Ascending aorta (tissue), 2 donors: ENCODE measurements around the gene CDK14. TPM values are rescaled to one million over a fixed set of nuclear protein-coding genes. Genes with fewer than 3 reads are reported as not detected.

Source experiments
- DNase-seq, 2 donors: peaks; one replicate each; pipeline ENCODE4 v3.0.0-alpha.2; 2019; ENCODE audit warnings: low spot score in 2 of 2
- H3K27ac ChIP-seq, 2 donors: fragments of 200-600 bp; sonication (generic); one replicate each; pipeline ENCODE4 v1.5.1; 2016 to 2017; ENCODE audit warnings: mild to moderate bottlenecking in 1 of 2
- H3K27me3 ChIP-seq: fragments of 200-600 bp; sonication (generic); one replicate; pipeline ENCODE4 v1.5.1; 2017
- H3K36me3 ChIP-seq, 2 donors: fragments of 200-600 bp; sonication (generic); one replicate each; pipeline ENCODE4 v1.5.1; 2016
- H3K4me1 ChIP-seq, 2 donors: fragments of 200-600 bp; sonication (generic); one replicate each; pipeline ENCODE4 v1.5.1; 2016 to 2017; ENCODE audit warnings: mild to moderate bottlenecking in 1 of 2
- H3K4me3 ChIP-seq, 2 donors: fragments of 200-600 bp; sonication (generic); one replicate each; pipeline ENCODE4 v1.5.1; 2016 to 2017; ENCODE audit warnings: mild to moderate bottlenecking in 1 of 2
- H3K9me3 ChIP-seq, 2 donors: fragments of 200-600 bp; sonication (generic); one replicate each; pipeline ENCODE4 v1.5.1; 2016
- CTCF ChIP-seq, 3 experiments: fragments of 200-600 bp in 2 of 3; fragments of 450-650 bp in 1 of 3; sonication (generic) in 2 of 3; IDR thresholded peaks; one replicate each; pipeline ENCODE4 v1.5.1; 2016 to 2019; ENCODE audit warnings: antibody characterized with exemption in 3 of 3, mild to moderate bottlenecking in 1 of 3, moderate library complexity in 1 of 3
- intact Hi-C: fragments of 100-400 bp; cut with DNase I; formaldehyde crosslinking; loops from one replicate; pipeline ENCODE4 v1.15.1; 2023
- total RNA-seq: library from RNA; depleted of rRNA; stranded (reverse); fragments of >200 nt; gene quantifications from one replicate; pipeline ENCODE4 v1.1.0, GENCODE V29; 2016

The CDK14 gene
- total RNA-seq, 1 donor from 2014 or later, result 5.1 TPM

- Histone ChIP-seq H3K27me3 (no peaks in the 10 kb centered on the region), H3K9me3 (no peaks in the 10 kb centered on the region), H3K36me3 (no peaks in the 10 kb centered on the region), H3K4me3 (no peak overlapping the region), H3K27ac (no peak overlapping the region), H3K4me1 (peaks cover 0 to 3% of the 10 kb centered on the region in 2 donors)
- intact Hi-C loops, result no loop called here
- no peak for DNase-seq
- TF ChIP-seq CTCF (IDR thresholded peaks at IDR 0.05), result no peak
Measured at GRCh38 chr7:90846192-90846591, 250.1 kb downstream of the CDK14 start.

- Histone ChIP-seq H3K4me3 (no peak overlapping the region), H3K36me3 (no peaks in the 10 kb centered on the region), H3K4me1 (no peaks in the 10 kb centered on the region), H3K9me3 (no peaks in the 10 kb centered on the region), H3K27ac (no peak overlapping the region), H3K27me3 (no peaks in the 10 kb centered on the region)
- intact Hi-C loops, result no loop called here
- DNase-seq, result no peak
- TF ChIP-seq CTCF (IDR thresholded peaks at IDR 0.05), result no peak
Measured at GRCh38 chr7:90850066-90850465, 253.9 kb downstream of the CDK14 start.

GRCh38 chr7:90850471-90850870 is 254.3 kb downstream of the CDK14 start:
- no peak for DNase-seq
- no peak overlapping the region for H3K4me3 ChIP-seq
- no peaks in the 10 kb centered on the region for H3K4me1 ChIP-seq
- H3K9me3 ChIP-seq, result no peaks in the 10 kb centered on the region
- H3K27ac ChIP-seq, result no peak overlapping the region
- no peaks in the 10 kb centered on the region for H3K27me3 ChIP-seq
- H3K36me3 ChIP-seq, result no peaks in the 10 kb centered on the region
- no peak for TF ChIP-seq CTCF (IDR thresholded peaks at IDR 0.05)
- intact Hi-C loops, result no loop called here

GRCh38 chr7:90853205-90853604 is 257.1 kb downstream of the CDK14 start:
- Histone ChIP-seq H3K36me3 (no peaks in the 10 kb centered on the region), H3K27me3 (no peaks in the 10 kb centered on the region), H3K27ac (no peak overlapping the region), H3K4me1 (no peaks in the 10 kb centered on the region), H3K4me3 (no peak overlapping the region), H3K9me3 (no peaks in the 10 kb centered on the region)
- no peak for TF ChIP-seq CTCF (IDR thresholded peaks at IDR 0.05)
- intact Hi-C loops, result no loop called here
- no peak for DNase-seq

- no peaks in the 10 kb centered on the region for H3K4me1 ChIP-seq
- no peak overlapping the region for H3K27ac ChIP-seq
- no peak for TF ChIP-seq CTCF (IDR thresholded peaks at IDR 0.05)
- no peak for DNase-seq
- intact Hi-C loops, result no loop called here
- H3K4me3 ChIP-seq, result no peak overlapping the region
- H3K36me3 ChIP-seq, result no peaks in the 10 kb centered on the region
- no peaks in the 10 kb centered on the region for H3K27me3 ChIP-seq
- no peaks in the 10 kb centered on the region for H3K9me3 ChIP-seq
Measured at GRCh38 chr7:90856351-90857070, 260.4 kb downstream of the CDK14 start.

- Histone ChIP-seq H3K27me3 (no peaks in the 10 kb centered on the region), H3K9me3 (no peaks in the 10 kb centered on the region), H3K27ac (no peak overlapping the region), H3K4me1 (no peaks in the 10 kb centered on the region), H3K36me3 (no peaks in the 10 kb centered on the region), H3K4me3 (no peak overlapping the region)
- intact Hi-C loops, result no loop called here
- DNase-seq, result no peak
- TF ChIP-seq CTCF (IDR thresholded peaks at IDR 0.05), result peak in 1 of 3 experiments; percentile 18
Measured at GRCh38 chr7:90857603-90858002, 261.5 kb downstream of the CDK14 start.
